Panc1 (cell line): ENCODE data around the gene SERINC4. TPM values are rescaled to one million over a fixed set of nuclear protein-coding genes. Genes with fewer than 3 reads are reported as not detected.

Source experiments
- ATAC-seq: fragments of 200-7000 bp; cut with Tn5 transposase; 2 replicates; pipeline ENCODE4 v1.9.1; 2020; ENCODE audit warnings: mild to moderate bottlenecking, moderate library complexity
- BruUV-seq: library from RNA; stranded (reverse); fragments of 400-500 nt; replicated peaks from 2 replicates; lab custom pipeline; 2021; lab: Mats Ljungman, UMichigan
- CTCF ChIA-PET: fragments of 300-600 bp; sonication (Branson Sonifier 250); formaldehyde crosslinking; loops from one replicate; lab custom pipeline; 2022; ENCODE audit warnings: antibody characterized with exemption; lab: Charles Lee
- POLR2A ChIA-PET: fragments of 300-600 bp; sonication (Branson Sonifier 250); formaldehyde crosslinking; loops from one replicate; lab custom pipeline; 2022; ENCODE audit warnings: antibody characterized with exemption; lab: Charles Lee
- DNase-seq: peaks from one replicate; pipeline ENCODE4 v3.0.0-alpha.2; 2010; ENCODE audit warnings: low read depth, low spot score
- H3K27ac ChIP-seq: 2 replicates; pipeline ENCODE4 v1.5.1; 2011; ENCODE audit warnings: mild to moderate bottlenecking, low read length, inconsistent platforms
- H3K27me3 ChIP-seq: fragments of 200-500 bp; sonication (Bioruptor generic); 2 replicates; pipeline ENCODE4 v1.6.0; 2014; ENCODE audit warnings: low read length, inconsistent platforms; ENCODE audit not compliant: control insufficient read depth, insufficient read depth
- H3K36me3 ChIP-seq: fragments of 200-500 bp; sonication (Bioruptor generic); 2 replicates; pipeline ENCODE4 v1.5.1; 2014; ENCODE audit warnings: inconsistent platforms, mild to moderate bottlenecking, low read length, moderate library complexity; ENCODE audit not compliant: control insufficient read depth, insufficient read depth
- H3K4me1 ChIP-seq: 2 replicates; pipeline ENCODE4 v1.5.1; 2011; ENCODE audit warnings: inconsistent platforms, mild to moderate bottlenecking, low read length, moderate library complexity; ENCODE audit not compliant: control insufficient read depth, insufficient read depth
- H3K4me3 ChIP-seq, 2 experiments: 2 replicates each; pipeline ENCODE4 v1.5.1; 2011 to 2012; ENCODE audit warnings: low read depth in 2 of 2, low read length in 2 of 2, mild to moderate bottlenecking in 2 of 2, inconsistent platforms in 1 of 2, moderate library complexity in 1 of 2
- H3K9me3 ChIP-seq: fragments of 200-500 bp; sonication (Bioruptor generic); 2 replicates; pipeline ENCODE4 v1.5.1; 2014; ENCODE audit warnings: low read depth, mild to moderate bottlenecking, inconsistent platforms, low read length, moderate library complexity; ENCODE audit not compliant: control insufficient read depth, insufficient read depth
- CTCF ChIP-seq: fragments of 450-650 bp; IDR thresholded peaks from 2 replicates; pipeline ENCODE4 v1.5.1; 2017; ENCODE audit warnings: mild to moderate bottlenecking
- POLR2AphosphoS5 ChIP-seq: IDR thresholded peaks from 2 replicates; pipeline ENCODE4 v1.6.1; 2012; ENCODE audit warnings: mild to moderate bottlenecking, low read depth, low read length, moderate library complexity
- REST ChIP-seq, 2 experiments: IDR thresholded peaks; 2 replicates each; pipeline ENCODE4 v1.6.1; 2011 to 2012; ENCODE audit warnings: low read depth in 2 of 2, control low read depth in 1 of 2, low read length in 1 of 2, mild to moderate bottlenecking in 1 of 2, moderate library complexity in 1 of 2; ENCODE audit not compliant: insufficient read depth in 1 of 2
- SIN3A ChIP-seq: IDR thresholded peaks from 2 replicates; pipeline ENCODE4 v1.6.1; 2012; ENCODE audit warnings: low read depth, mild to moderate bottlenecking, low read length, moderate library complexity, borderline replicate concordance; ENCODE audit not compliant: insufficient read depth
- TCF7L2 ChIP-seq: IDR thresholded peaks from 2 replicates; pipeline ENCODE4 v1.6.1; 2011; ENCODE audit warnings: mild to moderate bottlenecking, low read depth, low read length, inconsistent platforms
- in situ Hi-C: cut with HindIII; loops from 2 replicates; pipeline ENCODE4 v1.10.0; 2016; ENCODE audit warnings: low sequenced_read_pairs, low pct_unique_long_range_greater_than_20kb
- intact Hi-C: fragments of 100-400 bp; cut with micrococcal nuclease; formaldehyde crosslinking; loops from one replicate; pipeline ENCODE4 v1.10.0; 2022; ENCODE audit not compliant: unreplicated experiment
- total RNA-seq: library from RNA; stranded (reverse); gene quantifications from one replicate; pipeline ENCODE4 v1.2.1, GENCODE V29; 2021; ENCODE audit not compliant: unreplicated experiment

SERINC4 gene
- total RNA-seq, 1 experiment from 2014 or later, result not detected

DNA sequence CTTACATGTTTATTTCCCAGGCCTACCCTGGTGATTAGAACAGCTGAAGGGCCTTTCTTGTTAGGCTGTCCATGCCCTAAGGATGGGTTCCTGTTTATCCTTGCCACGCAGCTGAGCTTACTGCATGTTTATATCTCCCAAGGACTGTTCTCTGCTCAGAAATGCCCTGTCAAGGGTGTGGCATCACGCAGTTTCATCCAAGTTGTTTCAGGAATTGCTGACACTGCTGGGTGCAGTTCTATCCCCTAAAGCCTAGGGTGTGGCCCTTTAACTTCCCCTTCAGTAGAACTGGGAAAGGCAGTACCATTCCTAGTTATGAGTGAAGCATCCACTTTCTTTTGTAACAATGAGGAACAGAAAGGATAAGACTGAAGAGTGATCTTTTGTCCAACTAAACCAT is 28.2 kb downstream of the SERINC4 start:
- ATAC-seq (no peak), DNase-seq (no peak)
- no peak overlapping the region for H3K27ac ChIP-seq
- BruUV-seq, result no TSS peak
- H3K9me3 ChIP-seq, result no peaks in the 10 kb centered on the region
- CTCF ChIA-PET, result no interaction called here
- H3K4me1 ChIP-seq, result 0 out of 2 replicates have a peak, but pooled peaks cover 3% of the 10 kb centered on the region
- H3K4me3 ChIP-seq, result no peak overlapping the region
- H3K27me3 ChIP-seq, result no peaks in the 10 kb centered on the region
- in situ Hi-C loops (no loop called here), intact Hi-C loops (no loop called here)
- H3K36me3 ChIP-seq, result peaks cover 36% of the 10 kb centered on the region
- POLR2A ChIA-PET, result no interaction called here
- TF ChIP-seq TCF7L2 (no peak), REST (IDR thresholded peaks at IDR 0.05; ENCODE audit: insufficient read depth in 1 of 2, low read depth in 2 of 2, low read length in 1 of 2) (no peak)

- BruUV-seq, result no TSS peak
- in situ Hi-C loops (no loop called here), intact Hi-C loops (no loop called here)
- H3K4me3 ChIP-seq, result no peak overlapping the region
- DNase-seq (peak; percentile 65), ATAC-seq (peak; percentile 41; the same call in 1 of the 2 replicates)
- TF ChIP-seq REST (IDR thresholded peaks at IDR 0.05; ENCODE audit: insufficient read depth in 1 of 2, low read depth in 2 of 2, low read length in 1 of 2) (no peak), TCF7L2 (no peak), SIN3A (no peak), POLR2AphosphoS5 (no peak), CTCF (peak; percentile 89)
- peaks cover 47% of the 10 kb centered on the region for H3K36me3 ChIP-seq
- ChIA-PET CTCF (no interaction called here), POLR2A (interaction anchor here (0.7 kb wide), 1 partner anchor 23 kb away, joined by 3 read pairs; no protein-coding TSS in a partner anchor)
- H3K4me1 ChIP-seq, result no peaks in the 10 kb centered on the region
- no peaks in the 10 kb centered on the region for H3K27me3 ChIP-seq
- H3K27ac ChIP-seq, result no peak overlapping the region
- H3K9me3 ChIP-seq, result no peaks in the 10 kb centered on the region
Observed at GRCh38 chr15:43769584-43770228, 30.3 kb downstream of the SERINC4 start.
